ENCODE results near the gene RBM25.
A peak's percentile ranks its signal among the peaks of the same experiment; 100 is the strongest.
"Not testable (repeated sequence)": the region's sequence is repeated elsewhere in the genome, so short reads cannot be mapped to it uniquely, and the experiment has no call there.

RBM25 gene

DNA sequence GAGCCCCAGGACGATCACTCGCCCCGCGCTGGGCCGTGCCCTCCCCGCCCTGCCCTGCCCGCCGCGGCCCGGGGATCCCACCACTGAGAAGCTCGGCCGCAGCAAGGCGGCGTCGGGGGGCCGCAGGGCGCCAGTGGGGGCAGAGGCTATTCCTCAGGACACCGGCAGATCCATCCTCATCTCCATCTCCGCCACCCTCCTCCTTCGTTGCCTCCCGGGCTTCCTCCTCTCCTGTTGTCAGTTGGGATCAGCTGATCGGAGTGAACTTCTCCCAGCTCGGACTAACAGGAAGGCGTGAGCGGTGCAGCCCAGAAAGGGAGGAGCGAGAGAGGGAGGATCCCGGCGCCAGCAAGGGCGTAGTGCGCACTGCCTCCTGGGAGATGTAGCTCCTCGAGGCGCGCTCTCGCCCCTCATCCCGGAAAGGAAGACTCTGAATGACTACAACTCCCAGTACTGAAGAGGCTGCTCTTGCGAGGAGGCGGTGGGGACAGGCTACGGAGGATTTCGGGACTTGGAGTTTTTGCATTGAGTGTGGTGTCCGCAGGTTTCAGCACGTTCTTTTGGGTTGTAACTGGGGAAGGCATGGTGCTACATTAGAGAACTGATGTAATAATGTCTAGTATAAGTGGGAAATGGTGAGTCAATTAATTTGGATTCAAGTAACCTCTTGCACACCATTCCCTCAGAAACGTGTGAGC lies 31.3 kb upstream of the RBM25 start, which contains the start of gene ZFYVE1:
ZFYVE1 (minus strand) TSS at position 262 of the 698 bp plus-strand sequence. CDS start 2,598 bp downstream, outside the sequence.
- no peak within 1 kb of the TSS for H3K23ac ChIP-seq (ENCODE audit: low read length)
- no peak within 1 kb of the TSS for H2BK12ac ChIP-seq (ENCODE audit: low read length)
- no peak within 1 kb of the TSS for H4K12ac ChIP-seq (ENCODE audit: low read depth, low read length)
- no peak within 1 kb of the TSS for H3K4ac ChIP-seq (ENCODE audit: low read depth, low read length)
- H4K91ac ChIP-seq (ENCODE audit: low read depth, low read length) = peak within 1 kb of the TSS; percentile 71
- peaks cover 0 to 3% of the 10 kb centered on the region in 2 experiments for H3K4me1 ChIP-seq (ENCODE audit: control insufficient read depth in 1 of 2, insufficient read depth in 2 of 2, low read length in 2 of 2)
- H3K79me1 ChIP-seq (ENCODE audit: low read length) = no peaks in the 10 kb centered on the region
- no peak within 1 kb of the TSS for H3K18ac ChIP-seq (ENCODE audit: low read length)
- H3K79me2 ChIP-seq (ENCODE audit: control insufficient read depth, insufficient read depth, low read length, poor library complexity) = no peaks in the 10 kb centered on the region
- H3K36me3 ChIP-seq (ENCODE audit: control insufficient read depth in 1 of 2, insufficient read depth in 2 of 2, low read length in 2 of 2) = peaks cover 5 to 14% of the 10 kb centered on the region in 2 experiments
- H2AK5ac ChIP-seq (ENCODE audit: low read length) = no peak within 1 kb of the TSS
- H3K14ac ChIP-seq (ENCODE audit: low read length) = no peak within 1 kb of the TSS
- H3K4me2 ChIP-seq (ENCODE audit: low read length) = peak within 1 kb of the TSS; percentile 92
- H3K27me3 ChIP-seq (ENCODE audit: insufficient read depth, low read length) = no peaks in the 10 kb centered on the region
- WGBS (ENCODE audit: extremely low coverage, insufficient coverage, insufficient read length) = no CpG with 5 or more reads among the region's 42 CpGs
- peak within 1 kb of the TSS; percentile 91 for H3K4me3 ChIP-seq (ENCODE audit: low read depth, low read length)
- H3K9me3 ChIP-seq (ENCODE audit: insufficient read depth, low read depth, low read length) = no peaks in the 10 kb centered on the region
- no peak within 1 kb of the TSS for H2AFZ ChIP-seq (ENCODE audit: insufficient read depth, low read length, poor library complexity)
- DNase-seq = peak; percentile 98
- peak within 1 kb of the TSS; percentile 58 for H3K27ac ChIP-seq (ENCODE audit: low read depth, low read length)
- peak within 1 kb of the TSS; percentile 33 for H2BK5ac ChIP-seq (ENCODE audit: low read depth, low read length, poor library complexity)
- no peak within 1 kb of the TSS for H2BK120ac ChIP-seq (ENCODE audit: insufficient read depth, low read length, poor library complexity)
- H4K8ac ChIP-seq (ENCODE audit: low read depth, low read length) = no peak within 1 kb of the TSS
- peak within 1 kb of the TSS; percentile 63 for H3K9ac ChIP-seq (ENCODE audit: low read length)

DNA sequence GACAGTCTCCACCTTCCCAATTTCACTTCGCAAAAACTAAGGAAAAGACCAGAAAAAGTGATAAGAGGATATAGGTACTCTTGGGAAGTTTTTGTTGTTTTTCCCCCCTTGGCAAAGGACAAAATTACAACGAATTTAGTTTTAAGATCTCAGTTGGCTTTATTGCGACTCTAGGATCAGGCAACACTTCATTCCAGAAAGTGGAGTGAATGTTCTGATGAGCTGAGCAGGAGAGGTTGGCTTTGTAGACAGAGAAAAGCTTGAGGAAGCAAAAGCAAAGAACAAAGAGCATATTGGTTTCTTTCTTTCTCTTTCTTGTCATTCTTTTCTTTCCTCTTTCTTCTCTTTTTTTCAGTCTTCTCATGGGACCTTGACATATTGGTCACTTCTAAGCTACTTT lies 30.8 kb upstream of the RBM25 start:
- H3K4me2 ChIP-seq (ENCODE audit: low read length) = peak overlapping the region; percentile 71
- no peak overlapping the region for H2BK12ac ChIP-seq (ENCODE audit: low read length)
- no peak overlapping the region for H3K4me3 ChIP-seq (ENCODE audit: low read depth, low read length)
- WGBS (ENCODE audit: extremely low coverage, insufficient coverage, insufficient read length) = no CpG with 5 or more reads among the region's 3 CpGs
- H3K27ac ChIP-seq (ENCODE audit: low read depth, low read length) = no peak overlapping the region
- no peak overlapping the region for H2AFZ ChIP-seq (ENCODE audit: insufficient read depth, low read length, poor library complexity)
- H3K18ac ChIP-seq (ENCODE audit: low read length) = no peak overlapping the region
- H3K14ac ChIP-seq (ENCODE audit: low read length) = no peak overlapping the region
- H3K4ac ChIP-seq (ENCODE audit: low read depth, low read length) = no peak overlapping the region
- no peak overlapping the region for H4K91ac ChIP-seq (ENCODE audit: low read depth, low read length)
- peaks cover 0 to 3% of the 10 kb centered on the region in 2 experiments for H3K4me1 ChIP-seq (ENCODE audit: control insufficient read depth in 1 of 2, insufficient read depth in 2 of 2, low read length in 2 of 2)
- no peak overlapping the region for H2AK5ac ChIP-seq (ENCODE audit: low read length)
- H3K9me3 ChIP-seq (ENCODE audit: insufficient read depth, low read depth, low read length) = no peaks in the 10 kb centered on the region
- no peak overlapping the region for H4K8ac ChIP-seq (ENCODE audit: low read depth, low read length)
- H3K27me3 ChIP-seq (ENCODE audit: insufficient read depth, low read length) = no peaks in the 10 kb centered on the region
- H3K79me1 ChIP-seq (ENCODE audit: low read length) = no peaks in the 10 kb centered on the region
- no peak for DNase-seq
- no peak overlapping the region for H3K23ac ChIP-seq (ENCODE audit: low read length)
- H3K36me3 ChIP-seq (ENCODE audit: control insufficient read depth in 1 of 2, insufficient read depth in 2 of 2, low read length in 2 of 2) = peaks cover 5 to 14% of the 10 kb centered on the region in 2 experiments
- H4K12ac ChIP-seq (ENCODE audit: low read depth, low read length) = no peak overlapping the region
- no peaks in the 10 kb centered on the region for H3K79me2 ChIP-seq (ENCODE audit: control insufficient read depth, insufficient read depth, low read length, poor library complexity)
- no peak overlapping the region for H2BK5ac ChIP-seq (ENCODE audit: low read depth, low read length, poor library complexity)
- H3K9ac ChIP-seq (ENCODE audit: low read length) = no peak overlapping the region
- H2BK120ac ChIP-seq (ENCODE audit: insufficient read depth, low read length, poor library complexity) = no peak overlapping the region

DNA sequence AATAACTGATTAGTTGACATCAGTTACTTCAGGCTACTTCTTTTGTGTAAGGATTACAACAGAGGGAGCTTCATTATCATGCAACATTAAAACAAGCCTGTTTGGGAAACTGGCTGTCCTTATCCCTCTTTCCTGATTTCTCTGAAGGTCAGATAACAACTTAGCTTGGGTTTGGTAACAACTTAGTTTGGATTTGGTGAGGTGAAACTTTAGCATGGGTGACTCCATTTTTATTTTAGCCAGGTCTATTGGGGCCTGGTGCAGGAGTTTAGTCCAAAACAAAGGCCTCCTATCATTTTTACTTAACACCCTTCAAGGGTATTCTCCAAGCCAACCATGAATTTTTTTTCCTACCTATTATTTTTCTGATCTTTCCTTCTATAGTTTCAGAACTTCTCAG lies 30.4 kb upstream of the RBM25 start:
- Histone ChIP-seq H3K9me3 (ENCODE audit: insufficient read depth, low read depth, low read length) (no peaks in the 10 kb centered on the region), H2AFZ (ENCODE audit: insufficient read depth, low read length, poor library complexity) (no peak overlapping the region), H3K14ac (ENCODE audit: low read length) (no peak overlapping the region), H3K18ac (ENCODE audit: low read length) (no peak overlapping the region), H3K9ac (ENCODE audit: low read length) (no peak overlapping the region), H3K4me2 (ENCODE audit: low read length) (no peak overlapping the region), H3K4ac (ENCODE audit: low read depth, low read length) (no peak overlapping the region), H2BK120ac (ENCODE audit: insufficient read depth, low read length, poor library complexity) (no peak overlapping the region), H3K79me1 (ENCODE audit: low read length) (no peaks in the 10 kb centered on the region), H3K79me2 (ENCODE audit: control insufficient read depth, insufficient read depth, low read length, poor library complexity) (no peaks in the 10 kb centered on the region), H4K8ac (ENCODE audit: low read depth, low read length) (no peak overlapping the region), H3K23ac (ENCODE audit: low read length) (no peak overlapping the region), H3K4me3 (ENCODE audit: low read depth, low read length) (no peak overlapping the region), H3K27me3 (ENCODE audit: insufficient read depth, low read length) (no peaks in the 10 kb centered on the region), H3K36me3 (ENCODE audit: control insufficient read depth in 1 of 2, insufficient read depth in 2 of 2, low read length in 2 of 2) (peaks cover 5 to 11% of the 10 kb centered on the region in 2 experiments), H4K12ac (ENCODE audit: low read depth, low read length) (no peak overlapping the region), H3K27ac (ENCODE audit: low read depth, low read length) (no peak overlapping the region), H4K91ac (ENCODE audit: low read depth, low read length) (no peak overlapping the region), H2BK5ac (ENCODE audit: low read depth, low read length, poor library complexity) (no peak overlapping the region), H2BK12ac (ENCODE audit: low read length) (no peak overlapping the region), H2AK5ac (ENCODE audit: low read length) (no peak overlapping the region), H3K4me1 (ENCODE audit: control insufficient read depth in 1 of 2, insufficient read depth in 2 of 2, low read length in 2 of 2) (peaks cover 0 to 3% of the 10 kb centered on the region in 2 experiments)
- no peak for DNase-seq

DNA sequence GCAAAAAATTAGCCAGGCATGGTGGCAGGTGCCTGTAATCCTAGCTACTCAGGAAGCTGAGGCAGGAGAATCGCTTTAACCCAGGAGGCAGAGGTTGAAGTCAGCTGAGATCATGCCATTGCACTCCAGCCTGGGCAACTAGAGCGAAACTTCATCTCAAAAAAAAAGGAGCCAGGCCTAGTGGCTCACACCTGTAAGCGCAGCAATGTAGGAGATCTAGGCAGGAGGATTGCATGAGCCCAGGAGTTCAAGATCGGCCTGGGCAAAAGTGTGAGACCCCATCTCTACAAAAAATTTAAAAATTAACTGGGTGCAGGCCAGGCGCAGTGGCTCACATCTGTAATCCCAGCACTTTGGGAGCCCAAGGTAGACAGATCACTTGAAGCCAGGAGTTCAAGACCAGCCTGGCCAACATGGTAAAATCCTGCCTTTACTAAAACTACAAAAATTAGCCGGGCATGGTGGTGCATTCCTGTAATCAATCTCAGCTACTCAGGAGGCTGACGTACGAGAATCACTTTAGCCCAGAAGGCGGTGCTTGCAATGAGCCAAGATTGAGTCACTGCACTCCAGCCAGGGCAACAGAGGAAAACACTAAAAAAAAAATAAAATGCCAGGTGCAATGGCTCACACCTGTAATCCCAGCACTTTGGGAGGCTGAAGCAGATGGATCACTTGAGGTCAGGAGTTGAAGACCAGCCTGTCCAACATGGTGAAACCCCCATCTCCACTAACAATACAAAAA lies 21.5 kb upstream of the RBM25 start:
- not testable (repeated sequence) for H3K27me3 ChIP-seq (ENCODE audit: insufficient read depth, low read length); H3K79me2 ChIP-seq (ENCODE audit: control insufficient read depth, insufficient read depth, low read length, poor library complexity); H3K79me1 ChIP-seq (ENCODE audit: low read length); H3K4me2 ChIP-seq (ENCODE audit: low read length); H2AFZ ChIP-seq (ENCODE audit: insufficient read depth, low read length, poor library complexity); H2BK12ac ChIP-seq (ENCODE audit: low read length); H3K9me3 ChIP-seq (ENCODE audit: insufficient read depth, low read depth, low read length); H3K4me3 ChIP-seq (ENCODE audit: low read depth, low read length); H2AK5ac ChIP-seq (ENCODE audit: low read length); H3K4ac ChIP-seq (ENCODE audit: low read depth, low read length); H2BK120ac ChIP-seq (ENCODE audit: insufficient read depth, low read length, poor library complexity); H4K8ac ChIP-seq (ENCODE audit: low read depth, low read length); H3K9ac ChIP-seq (ENCODE audit: low read length); H3K27ac ChIP-seq (ENCODE audit: low read depth, low read length); H3K18ac ChIP-seq (ENCODE audit: low read length); H3K36me3 ChIP-seq (ENCODE audit: control insufficient read depth in 1 of 2, insufficient read depth in 2 of 2, low read length in 2 of 2); H3K14ac ChIP-seq (ENCODE audit: low read length); H3K23ac ChIP-seq (ENCODE audit: low read length); H3K4me1 ChIP-seq (ENCODE audit: control insufficient read depth in 1 of 2, insufficient read depth in 2 of 2, low read length in 2 of 2); H2BK5ac ChIP-seq (ENCODE audit: low read depth, low read length, poor library complexity); H4K91ac ChIP-seq (ENCODE audit: low read depth, low read length); H4K12ac ChIP-seq (ENCODE audit: low read depth, low read length)
- no CpG with 5 or more reads among the region's 9 CpGs for WGBS (ENCODE audit: extremely low coverage, insufficient coverage, insufficient read length)
- DNase-seq = peak; percentile 88 to 92

Measured in trophoblast cell (in vitro differentiated cells and primary cell).